WI38 (cell line): ENCODE measurements around the gene LYZL1.

Experiments used
- H3K4me3 ChIP-seq: 2 replicates; pipeline ENCODE4 v1.5.1; 2011; ENCODE audit warnings: low read depth, mild to moderate bottlenecking, control low read depth, low read length
- CTCF ChIP-seq: IDR thresholded peaks from 2 replicates; pipeline ENCODE4 v1.5.1; 2012; ENCODE audit warnings: low read depth, mild to moderate bottlenecking, control low read depth, low read length

LYZL1 gene

GRCh38 chr10:29254123-29255046, 34.5 kb upstream of the LYZL1 start:
- TF ChIP-seq CTCF: no peak
- no peak overlapping the region for H3K4me3 ChIP-seq

- no peak for TF ChIP-seq CTCF
- H3K4me3 ChIP-seq: no peak overlapping the region
These were observed 33.8 kb upstream of the LYZL1 start for GRCh38 chr10:29255104-29255503.

GRCh38 chr10:29256019-29256418, 32.9 kb upstream of the LYZL1 start:
- H3K4me3 ChIP-seq: no peak overlapping the region
- no peak for TF ChIP-seq CTCF

GRCh38 chr10:29256586-29256985, 32.3 kb upstream of the LYZL1 start:
- TF ChIP-seq CTCF: no peak
- no peak overlapping the region for H3K4me3 ChIP-seq

GRCh38 chr10:29257106-29257783, 31.6 kb upstream of the LYZL1 start:
- no peak for TF ChIP-seq CTCF
- no peak overlapping the region for H3K4me3 ChIP-seq

- no peak overlapping the region for H3K4me3 ChIP-seq
These were observed 31.1 kb upstream of the LYZL1 start for GRCh38 chr10:29257784-29258135.

More at GRCh38 chr10:29257784-29258135, 31.1 kb upstream of the LYZL1 start:
- no peak for TF ChIP-seq CTCF
